ENCODE measurements around the gene MSH2. TPM values are rescaled to one million over a fixed set of nuclear protein-coding genes. Genes with fewer than 3 reads are reported as not detected.

Gene MSH2
- total RNA-seq, 1 donor from 2014 or later = 81.9 TPM

GRCh38 chr2:47381408-47381807, 21.5 kb upstream of the MSH2 start:
- TF ChIP-seq, protein P1, sequence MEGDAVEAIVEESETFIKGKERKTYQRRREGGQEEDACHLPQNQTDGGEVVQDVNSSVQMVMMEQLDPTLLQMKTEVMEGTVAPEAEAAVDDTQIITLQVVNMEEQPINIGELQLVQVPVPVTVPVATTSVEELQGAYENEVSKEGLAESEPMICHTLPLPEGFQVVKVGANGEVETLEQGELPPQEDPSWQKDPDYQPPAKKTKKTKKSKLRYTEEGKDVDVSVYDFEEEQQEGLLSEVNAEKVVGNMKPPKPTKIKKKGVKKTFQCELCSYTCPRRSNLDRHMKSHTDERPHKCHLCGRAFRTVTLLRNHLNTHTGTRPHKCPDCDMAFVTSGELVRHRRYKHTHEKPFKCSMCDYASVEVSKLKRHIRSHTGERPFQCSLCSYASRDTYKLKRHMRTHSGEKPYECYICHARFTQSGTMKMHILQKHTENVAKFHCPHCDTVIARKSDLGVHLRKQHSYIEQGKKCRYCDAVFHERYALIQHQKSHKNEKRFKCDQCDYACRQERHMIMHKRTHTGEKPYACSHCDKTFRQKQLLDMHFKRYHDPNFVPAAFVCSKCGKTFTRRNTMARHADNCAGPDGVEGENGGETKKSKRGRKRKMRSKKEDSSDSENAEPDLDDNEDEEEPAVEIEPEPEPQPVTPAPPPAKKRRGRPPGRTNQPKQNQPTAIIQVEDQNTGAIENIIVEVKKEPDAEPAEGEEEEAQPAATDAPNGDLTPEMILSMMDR (conservative IDR thresholded peaks at IDR 0.05) = no peak
- H3K27me3 Mint-ChIP-seq (ENCODE audit: low read depth) = no peaks in the 10 kb centered on the region
- no peaks in the 10 kb centered on the region for H3K36me3 Mint-ChIP-seq (ENCODE audit: low read depth)
- H3K27ac Mint-ChIP-seq (ENCODE audit: unreplicated experiment) = no peak overlapping the region
- no peak overlapping the region for H3K4me3 Mint-ChIP-seq
- H3K9me3 Mint-ChIP-seq = no peaks in the 10 kb centered on the region
- H3K4me1 Mint-ChIP-seq = no peaks in the 10 kb centered on the region
- DNase-seq (ENCODE audit: low read depth, low spot score) = no peak

DNA sequence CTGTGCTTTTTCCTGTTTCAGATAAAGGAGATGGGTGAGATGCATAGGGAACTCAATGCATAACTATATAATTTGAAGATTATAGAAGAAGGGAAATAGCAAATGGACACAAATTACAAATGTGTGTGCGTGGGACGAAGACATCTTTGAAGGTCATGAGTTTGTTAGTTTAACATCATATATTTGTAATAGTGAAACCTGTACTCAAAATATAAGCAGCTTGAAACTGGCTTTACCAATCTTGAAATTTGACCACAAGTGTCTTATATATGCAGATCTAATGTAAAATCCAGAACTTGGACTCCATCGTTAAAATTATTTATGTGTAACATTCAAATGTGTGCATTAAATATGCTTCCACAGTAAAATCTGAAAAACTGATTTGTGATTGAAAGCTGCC, 16.4 kb upstream of the MSH2 start:
- Mint-ChIP-seq H3K4me1 (no peaks in the 10 kb centered on the region), H3K9me3 (no peaks in the 10 kb centered on the region), H3K27ac (ENCODE audit: unreplicated experiment) (no peak overlapping the region), H3K27me3 (ENCODE audit: low read depth) (peaks cover 3% of the 10 kb centered on the region), H3K36me3 (ENCODE audit: low read depth) (no peaks in the 10 kb centered on the region), H3K4me3 (no peak overlapping the region)
- DNase-seq (ENCODE audit: low read depth, low spot score) = no peak
- TF ChIP-seq, protein P1 (conservative IDR thresholded peaks at IDR 0.05) = no peak

DNA sequence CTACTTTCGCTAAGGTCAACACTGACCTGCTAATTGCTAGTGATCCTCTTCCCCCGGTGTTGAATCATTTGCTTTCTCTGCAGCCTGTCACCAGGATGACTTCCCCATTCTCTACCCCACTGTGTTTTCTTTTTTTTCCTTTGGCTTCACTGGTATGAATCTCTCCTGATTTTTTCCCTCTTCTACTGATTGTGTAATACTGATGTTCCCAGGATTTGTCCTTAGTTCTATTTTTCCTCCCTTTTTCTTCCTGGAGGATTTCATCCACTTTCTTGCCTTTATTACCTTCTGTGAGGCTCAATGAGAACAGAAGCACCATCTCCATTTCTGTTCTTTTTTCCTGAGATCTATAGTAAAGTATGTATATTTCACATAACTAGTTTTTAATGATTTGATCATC, 14.1 kb upstream of the MSH2 start:
- TF ChIP-seq, protein P1 (conservative IDR thresholded peaks at IDR 0.05) = no peak
- Mint-ChIP-seq H3K4me1 (no peaks in the 10 kb centered on the region), H3K9me3 (no peaks in the 10 kb centered on the region), H3K4me3 (no peak overlapping the region), H3K36me3 (ENCODE audit: low read depth) (no peaks in the 10 kb centered on the region), H3K27me3 (ENCODE audit: low read depth) (peaks cover 3% of the 10 kb centered on the region), H3K27ac (ENCODE audit: unreplicated experiment) (no peak overlapping the region)
- no peak for DNase-seq (ENCODE audit: low read depth, low spot score)

GRCh38 chr2:47389692-47390091, 13.3 kb upstream of the MSH2 start:
- Mint-ChIP-seq H3K4me1 (no peaks in the 10 kb centered on the region), H3K4me3 (no peak overlapping the region), H3K27ac (ENCODE audit: unreplicated experiment) (no peak overlapping the region), H3K27me3 (ENCODE audit: low read depth) (peaks cover 3% of the 10 kb centered on the region), H3K9me3 (no peaks in the 10 kb centered on the region), H3K36me3 (ENCODE audit: low read depth) (no peaks in the 10 kb centered on the region)
- TF ChIP-seq, protein P1 (conservative IDR thresholded peaks at IDR 0.05) = no peak
- no peak for DNase-seq (ENCODE audit: low read depth, low spot score)

DNA sequence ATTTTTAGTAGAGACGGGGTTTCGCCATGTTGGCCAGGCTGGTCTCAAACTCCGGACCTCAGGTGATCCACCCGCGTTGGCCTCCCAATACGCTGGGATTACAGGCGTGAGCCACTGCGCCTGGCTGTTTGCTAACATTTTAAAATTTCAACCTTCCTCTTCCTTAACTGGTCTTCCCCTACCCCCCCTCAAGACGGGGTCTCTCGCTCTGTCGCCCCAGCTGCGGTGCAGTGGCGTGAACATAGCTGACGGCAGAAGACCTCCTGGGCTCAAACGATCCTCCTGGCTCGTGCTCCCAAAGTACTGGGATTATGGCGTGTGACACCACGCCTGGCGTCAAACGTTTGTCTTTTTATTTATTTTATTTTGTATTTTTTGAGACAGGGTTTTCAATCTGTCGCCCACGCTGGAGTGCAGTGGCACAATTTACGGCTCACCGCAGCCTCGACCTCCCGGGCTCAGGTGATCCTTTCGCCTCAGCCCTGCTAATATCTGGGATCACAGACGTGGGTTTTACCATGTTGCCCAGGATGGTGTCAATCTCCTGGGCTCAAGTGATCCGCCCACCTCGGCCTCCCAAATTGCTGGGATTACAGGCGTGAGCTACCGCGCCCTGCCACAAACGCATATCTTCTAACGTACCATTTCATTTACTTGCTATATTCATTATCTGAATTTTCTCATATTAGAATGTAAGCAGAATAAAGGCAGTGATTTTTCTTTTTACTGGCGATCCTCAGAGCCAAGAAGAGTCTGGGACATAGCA, 984 bp upstream of the MSH2 start:
- Mint-ChIP-seq H3K4me1 (peaks cover 32% of the 10 kb centered on the region), H3K36me3 (ENCODE audit: low read depth) (peaks cover 18% of the 10 kb centered on the region), H3K4me3 (peak overlapping the region; percentile 99), H3K9me3 (no peaks in the 10 kb centered on the region), H3K27me3 (ENCODE audit: low read depth) (no peaks in the 10 kb centered on the region), H3K27ac (ENCODE audit: unreplicated experiment) (no peak overlapping the region)
- TF ChIP-seq, protein P1 (conservative IDR thresholded peaks at IDR 0.05) = no peak
- no peak for DNase-seq (ENCODE audit: low read depth, low spot score)

Measured in neural crest cell (in vitro differentiated cells).